ENCODE measurements around the gene GRHL1.

DNA sequence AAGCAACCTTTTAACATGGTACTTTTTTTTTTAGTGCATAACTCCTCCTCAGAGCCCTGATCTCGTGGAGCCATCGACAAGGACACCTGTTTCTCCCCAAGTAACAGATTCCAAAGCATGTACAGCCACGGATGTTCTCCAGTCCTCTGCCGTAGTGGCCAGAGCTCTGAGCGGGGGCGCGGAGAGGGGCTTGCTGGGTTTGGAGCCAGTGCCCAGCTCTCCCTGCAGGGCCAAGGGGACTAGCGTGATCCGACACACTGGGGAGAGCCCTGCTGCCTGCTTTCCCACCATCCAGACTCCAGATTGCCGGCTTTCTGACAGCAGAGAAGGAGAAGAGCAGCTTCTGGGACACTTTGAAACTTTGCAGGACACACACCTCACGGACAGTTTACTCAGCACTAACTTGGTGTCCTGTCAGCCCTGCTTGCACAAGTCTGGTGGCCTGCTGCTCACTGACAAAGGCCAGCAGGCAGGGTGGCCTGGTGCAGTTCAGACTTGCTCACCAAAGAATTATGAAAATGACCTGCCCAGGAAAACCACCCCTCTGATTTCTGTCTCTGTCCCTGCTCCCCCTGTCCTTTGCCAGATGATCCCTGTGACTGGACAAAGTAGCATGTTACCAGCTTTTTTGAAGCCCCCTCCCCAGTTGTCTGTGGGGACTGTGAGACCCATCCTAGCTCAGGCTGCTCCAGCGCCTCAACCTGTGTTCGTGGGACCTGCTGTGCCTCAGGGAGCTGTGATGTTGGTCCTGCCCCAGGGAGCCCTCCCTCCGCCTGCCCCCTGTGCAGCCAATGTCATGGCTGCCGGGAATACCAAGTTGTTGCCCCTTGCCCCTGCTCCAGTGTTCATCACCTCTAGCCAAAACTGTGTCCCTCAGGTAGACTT lies 96.4 kb downstream of the GRHL1 start:
- TF ChIP-seq YY1 (IDR thresholded peaks at IDR 0.05; ENCODE audit: insufficient read depth, insufficient read length) (no peak), ZNF274 (IDR thresholded peaks at IDR 0.05; ENCODE audit: low read depth, low read length) (no peak)
